GM19463 (cell line): ENCODE results near the gene PEAK3.
A peak's percentile ranks its signal among the peaks of the same experiment; 100 is the strongest.

Source experiments
- ATAC-seq: cut with Tn5 transposase; IDR thresholded peaks from one replicate; pipeline ENCODE4 v1.9.1; 2021; ENCODE audit warnings: mild to moderate bottlenecking, moderate library complexity; ENCODE audit not compliant: unreplicated experiment

The PEAK3 gene

DNA sequence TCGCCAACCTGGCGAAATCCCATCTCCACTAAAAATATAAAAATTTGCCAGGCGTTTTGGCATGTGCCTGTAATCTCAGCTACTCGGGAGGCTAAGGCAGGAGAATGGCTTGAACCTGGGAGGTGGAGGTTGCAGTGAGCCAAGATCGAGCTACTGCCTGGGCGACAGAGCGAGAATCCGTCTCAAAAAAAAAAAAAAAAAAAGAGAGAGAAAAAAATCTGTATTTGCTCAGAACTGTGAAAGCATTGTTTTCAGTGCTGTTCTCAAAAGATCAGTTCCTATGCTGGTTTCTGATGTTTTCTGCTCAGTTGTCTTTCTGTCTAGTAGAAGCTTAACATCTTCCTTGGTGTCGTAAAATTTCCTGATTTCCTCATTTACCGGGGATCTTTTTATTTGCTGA, 42.8 kb downstream of the PEAK3 start:
- no peak for ATAC-seq

DNA sequence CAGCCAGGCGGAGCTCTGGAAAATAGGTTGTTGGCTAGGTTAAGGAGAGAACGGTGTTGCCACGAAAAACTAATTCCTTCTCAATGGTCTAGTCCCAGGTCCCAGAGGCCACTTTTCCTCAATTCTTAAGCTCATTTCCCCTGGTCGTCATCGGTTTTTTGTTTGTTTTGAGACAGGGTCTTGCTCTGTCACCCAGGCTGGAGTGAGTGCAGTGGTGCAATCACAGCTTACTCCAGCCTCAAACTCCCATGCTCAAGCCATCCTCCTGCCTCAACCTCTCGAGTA, 44.2 kb downstream of the PEAK3 start:
- no peak for ATAC-seq

DNA sequence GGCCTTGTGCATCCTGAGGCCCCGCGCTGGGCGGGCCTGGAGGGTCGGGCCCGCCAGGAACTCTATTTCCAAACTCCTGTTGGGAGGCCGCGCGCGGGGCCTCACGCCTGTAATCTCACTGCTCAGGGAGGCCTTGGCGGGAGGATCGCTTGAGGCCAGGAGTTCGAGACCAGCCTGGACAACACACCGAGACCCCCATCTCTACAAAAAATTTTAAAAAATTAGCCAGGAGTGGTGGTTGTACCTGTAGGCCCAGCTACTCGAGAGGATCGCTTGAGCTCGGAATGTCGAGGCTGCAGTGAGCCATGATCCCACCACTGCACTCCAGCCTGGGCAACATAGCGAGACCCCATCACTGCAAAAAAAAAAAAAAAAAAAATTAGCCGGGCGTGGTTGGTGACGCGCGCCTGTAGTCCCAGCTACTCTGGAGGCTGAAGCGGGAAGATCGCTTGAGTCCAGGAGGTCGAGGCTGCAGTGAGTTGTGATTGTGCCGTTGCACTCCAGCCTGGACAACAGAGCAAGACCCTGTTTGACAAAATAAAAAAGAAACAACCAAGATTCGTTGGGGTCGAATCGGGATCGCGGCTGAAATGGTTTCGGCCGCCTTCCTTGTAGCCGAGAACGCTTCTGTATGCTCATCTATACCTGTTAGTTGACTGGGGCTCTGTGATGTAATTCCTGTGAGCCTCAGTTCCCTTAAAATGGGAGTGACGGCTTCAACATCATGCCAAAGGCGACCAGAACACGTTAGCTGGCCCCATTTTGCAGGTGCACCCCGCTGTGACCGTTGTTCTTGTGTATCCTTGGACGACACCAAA, 44.7 kb downstream of the PEAK3 start:
- ATAC-seq = no peak

DNA sequence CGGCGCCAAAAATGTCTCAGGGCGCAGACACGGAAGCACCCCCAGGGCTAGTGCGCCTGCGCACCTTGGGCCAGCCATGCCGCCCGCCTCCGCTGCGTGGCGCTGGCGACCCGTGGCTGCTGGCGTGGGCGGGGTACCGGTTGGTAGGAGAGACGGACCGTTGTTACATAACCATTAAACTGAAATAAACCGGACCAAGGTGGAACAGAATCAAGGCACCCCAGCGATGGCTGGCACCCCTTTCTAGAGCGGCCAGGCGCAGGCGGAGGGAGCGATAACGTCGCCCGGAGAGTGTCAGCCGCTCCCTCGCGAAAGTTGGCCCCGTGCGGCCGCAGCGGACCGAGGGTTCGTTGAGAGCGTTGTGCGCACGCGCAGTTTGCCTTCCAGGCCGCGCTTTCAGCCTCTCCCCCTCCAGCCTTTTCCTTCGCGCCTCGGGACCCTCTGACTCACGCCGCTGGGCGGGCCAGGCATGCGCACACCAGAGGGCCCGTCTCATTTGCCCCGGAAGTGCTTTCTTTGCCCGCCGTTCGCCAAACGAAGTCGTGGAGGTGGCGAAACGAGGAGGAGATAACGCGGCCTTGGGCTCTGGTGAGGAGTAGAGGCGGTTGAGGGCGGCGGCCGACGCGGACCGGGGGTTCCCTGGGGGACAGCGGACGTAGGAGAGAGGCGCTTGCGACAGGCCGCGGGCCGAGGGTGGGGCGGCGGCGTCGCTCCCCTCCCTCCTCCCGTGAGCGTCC, 45.5 kb downstream of the PEAK3 start, which contains the start of the genes PLEKHJ1 and SF3A2:
PLEKHJ1 (minus strand) TSS at position 16 of the 737 bp plus-strand sequence. CDS start 81 bp downstream, outside the sequence.
SF3A2 (plus strand) TSS at position 511 of the 737 bp plus-strand sequence. CDS start 6,595 bp downstream, outside the sequence.
- peak; percentile 60 for ATAC-seq

DNA sequence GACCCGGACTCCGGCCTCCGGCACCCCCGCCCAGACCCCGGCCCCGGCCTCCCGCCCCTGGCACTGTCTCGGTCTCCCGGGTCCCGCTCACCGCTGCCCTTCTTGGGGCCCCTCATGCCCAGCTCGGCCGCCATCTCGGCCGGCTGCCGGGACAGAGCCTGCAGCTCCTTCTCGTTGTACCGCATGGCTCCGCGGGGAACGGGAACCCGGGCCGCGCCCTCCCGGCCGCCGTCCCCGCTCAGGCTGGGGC, 46.0 kb downstream of the PEAK3 start:
- no peak for ATAC-seq

DNA sequence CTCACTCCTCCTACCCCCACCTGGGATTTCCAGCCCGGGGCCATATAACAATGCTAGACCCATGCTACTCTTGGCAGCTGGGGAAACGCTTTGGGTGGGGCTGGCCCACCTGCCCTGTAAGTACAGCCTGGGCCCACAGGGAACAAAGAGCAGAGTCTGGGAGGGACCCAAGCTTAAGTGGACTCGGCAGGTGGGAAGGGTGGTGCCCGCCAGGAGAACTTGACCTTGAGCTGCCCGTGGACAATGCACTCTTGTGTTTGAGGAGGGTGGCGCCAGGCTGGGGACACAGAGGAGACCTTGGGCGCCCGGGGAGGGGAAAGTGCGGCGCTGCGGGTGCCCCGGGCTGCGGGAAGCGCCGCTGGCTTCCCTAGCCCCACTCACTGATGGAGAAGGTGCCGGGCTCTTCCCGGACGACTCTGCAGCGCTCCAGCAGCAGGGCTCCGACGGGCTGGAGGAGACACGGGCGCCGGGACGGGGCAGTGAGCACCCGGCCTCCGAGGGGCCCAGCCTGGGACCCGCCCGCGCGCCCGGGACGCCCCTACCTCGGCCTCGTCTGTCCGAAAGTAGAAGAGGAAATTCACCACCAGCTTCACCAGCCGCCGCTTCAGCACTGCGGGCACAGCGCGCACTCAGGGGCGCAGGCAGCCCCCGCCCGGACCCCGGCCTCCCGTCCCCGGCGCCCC, 46.5 kb downstream of the PEAK3 start:
- ATAC-seq = no peak

DNA sequence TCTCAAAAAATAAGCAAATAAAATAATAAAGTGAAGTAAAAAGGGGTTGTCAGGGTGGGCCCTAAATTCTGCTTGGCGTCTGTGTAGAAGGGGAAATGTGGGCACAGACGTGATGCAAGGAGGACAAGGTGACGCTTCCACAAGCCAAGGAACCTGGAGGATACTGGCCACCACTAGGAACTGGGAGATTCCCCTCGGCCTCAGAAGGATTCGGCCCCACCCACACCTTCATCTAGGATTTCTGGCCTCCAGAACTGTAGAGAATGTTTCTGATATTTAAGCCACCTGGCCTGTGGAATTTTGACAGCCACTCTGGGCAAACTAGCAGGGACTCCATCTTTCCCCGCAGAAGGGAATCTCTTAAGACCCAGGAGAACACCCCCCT, 47.0 kb downstream of the PEAK3 start:
- ATAC-seq = no peak

DNA sequence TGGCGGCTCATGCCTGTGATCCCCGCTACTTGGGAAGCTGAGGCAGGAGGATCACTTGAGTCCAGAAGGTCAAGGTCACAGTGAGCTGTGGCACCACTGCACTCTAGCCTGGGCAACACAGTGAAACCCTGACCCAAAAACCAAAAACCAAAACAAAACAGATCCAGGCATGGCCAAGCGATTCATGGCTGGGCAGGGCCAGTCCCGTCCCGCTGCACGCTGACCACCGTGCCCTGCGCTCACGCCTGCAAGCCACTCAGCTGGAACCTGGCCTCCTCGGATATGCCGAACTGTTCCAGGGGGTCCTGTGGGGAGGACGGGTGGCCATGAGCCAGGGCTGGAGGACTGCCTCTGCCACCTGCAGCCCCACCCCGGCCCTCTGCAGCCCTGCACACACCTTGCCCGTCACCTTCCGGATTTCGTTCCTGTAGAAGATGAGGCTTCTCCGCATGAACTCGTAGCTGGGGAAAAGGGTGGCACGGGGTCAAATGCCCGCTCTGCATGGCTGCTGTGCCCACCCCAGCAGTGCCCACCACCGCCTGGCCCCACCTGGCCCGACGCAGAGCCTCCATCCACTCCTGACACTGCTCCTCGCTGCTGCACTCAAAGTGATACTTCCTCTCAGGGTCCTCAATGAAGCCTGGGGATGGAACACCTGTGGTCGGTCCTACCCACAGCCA, 48.2 kb downstream of the PEAK3 start:
- no peak for ATAC-seq

DNA sequence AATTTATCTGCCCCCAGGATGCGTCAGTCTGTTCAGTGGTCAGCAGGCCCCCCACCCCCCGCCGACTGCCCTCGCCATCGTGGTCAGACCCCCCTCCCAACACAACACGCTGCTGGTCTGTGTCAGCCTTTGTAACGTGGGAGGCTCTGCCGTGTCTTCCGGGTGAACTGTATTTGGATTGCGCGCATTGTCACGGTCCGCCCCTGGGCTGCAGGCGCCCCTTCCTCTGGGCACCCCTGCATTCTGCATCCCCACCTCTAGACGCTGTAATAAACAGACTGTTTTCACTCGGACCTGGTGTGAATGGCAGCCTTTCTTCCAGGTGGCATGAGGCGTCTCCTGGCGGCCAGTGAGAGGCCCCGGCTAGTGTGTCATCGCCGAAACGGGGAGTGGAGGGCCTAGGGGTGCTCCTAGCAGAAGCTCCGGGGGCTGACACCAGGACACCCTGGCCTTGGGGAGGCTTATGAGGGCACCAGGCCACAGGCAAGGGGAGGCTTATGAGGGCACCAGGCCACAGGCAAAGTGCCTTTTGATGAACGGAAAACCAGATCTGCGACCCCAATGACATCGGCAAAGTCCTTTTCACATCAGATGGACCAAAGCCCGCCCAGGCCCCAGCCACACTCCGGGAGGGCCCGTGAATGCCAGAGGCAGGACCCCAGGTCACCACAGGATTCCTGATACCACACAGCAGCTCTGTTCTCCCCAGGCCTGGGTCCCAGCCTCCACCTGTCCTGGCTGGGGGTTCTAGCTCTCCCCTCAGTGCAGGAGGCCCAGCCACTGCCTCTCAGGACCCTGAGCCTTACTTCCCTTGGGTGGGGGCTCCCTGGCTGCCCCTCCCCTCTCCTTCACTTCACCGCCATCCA, 49.5 kb downstream of the PEAK3 start:
- ATAC-seq = no peak

DNA sequence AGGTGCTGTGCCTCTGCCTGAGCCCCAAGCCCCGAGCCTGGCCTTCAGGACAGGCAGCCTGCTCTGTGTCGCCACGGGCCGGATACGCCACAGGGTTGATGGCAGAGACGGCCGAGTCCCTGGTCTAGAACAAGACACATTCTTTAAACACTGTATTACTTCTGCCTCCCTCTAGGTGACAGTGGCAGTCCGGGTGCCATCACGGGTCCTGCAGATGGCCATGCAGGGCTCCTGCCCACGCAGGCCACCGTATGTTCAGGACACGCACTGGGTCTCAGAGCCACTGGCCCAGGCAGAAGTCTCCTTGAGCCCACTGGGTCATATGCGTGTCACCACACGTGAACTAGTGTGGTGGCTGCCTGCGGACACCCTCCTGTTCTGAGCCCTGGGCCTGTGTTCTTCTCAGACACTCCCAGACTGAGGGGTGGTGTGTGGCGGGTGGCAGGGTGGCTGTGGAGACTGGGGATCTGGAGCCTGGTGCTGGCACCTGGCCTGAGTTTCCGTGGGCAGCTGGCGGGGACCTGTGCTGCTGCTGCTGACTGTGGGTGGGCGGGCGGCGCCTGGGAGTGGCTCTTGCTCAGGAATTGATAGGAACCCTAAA, 50.3 kb downstream of the PEAK3 start:
- no peak for ATAC-seq

DNA sequence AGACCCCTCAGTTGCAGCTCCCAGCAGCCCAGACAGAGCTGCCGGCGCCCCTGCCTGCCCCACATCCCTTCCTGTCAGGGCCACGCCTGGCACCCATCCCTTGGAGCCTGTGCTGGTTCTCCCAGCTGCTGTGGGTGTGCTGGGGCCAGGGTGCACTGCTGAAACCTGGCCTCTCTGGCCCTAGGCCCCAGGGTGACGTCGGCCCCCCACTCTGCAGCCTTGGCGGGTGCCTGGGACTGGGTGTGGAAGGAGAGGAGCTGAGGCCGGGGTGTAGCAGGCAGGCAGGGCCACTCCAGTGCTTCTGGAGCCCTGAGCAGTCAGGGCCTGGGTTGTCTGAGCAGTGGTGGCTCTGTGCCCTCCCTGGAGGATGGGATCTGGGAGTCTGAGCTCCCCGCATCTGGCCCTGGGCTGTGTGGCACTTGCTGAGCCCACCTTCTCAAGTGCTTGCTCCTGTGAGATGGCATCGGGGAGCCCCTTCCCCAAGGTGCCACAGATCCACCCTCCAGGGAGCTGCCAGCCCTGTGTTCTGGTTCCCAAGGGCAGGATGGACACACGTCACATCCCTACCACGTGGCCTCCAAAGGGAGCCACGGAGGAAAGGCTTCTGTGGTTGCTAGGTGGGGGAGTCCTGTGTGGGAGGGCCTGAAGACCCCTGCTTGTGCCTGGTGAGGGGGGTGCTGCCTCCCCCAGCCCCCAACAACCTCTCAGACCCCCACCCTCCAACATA, 51.0 kb downstream of the PEAK3 start:
- ATAC-seq = no peak

DNA sequence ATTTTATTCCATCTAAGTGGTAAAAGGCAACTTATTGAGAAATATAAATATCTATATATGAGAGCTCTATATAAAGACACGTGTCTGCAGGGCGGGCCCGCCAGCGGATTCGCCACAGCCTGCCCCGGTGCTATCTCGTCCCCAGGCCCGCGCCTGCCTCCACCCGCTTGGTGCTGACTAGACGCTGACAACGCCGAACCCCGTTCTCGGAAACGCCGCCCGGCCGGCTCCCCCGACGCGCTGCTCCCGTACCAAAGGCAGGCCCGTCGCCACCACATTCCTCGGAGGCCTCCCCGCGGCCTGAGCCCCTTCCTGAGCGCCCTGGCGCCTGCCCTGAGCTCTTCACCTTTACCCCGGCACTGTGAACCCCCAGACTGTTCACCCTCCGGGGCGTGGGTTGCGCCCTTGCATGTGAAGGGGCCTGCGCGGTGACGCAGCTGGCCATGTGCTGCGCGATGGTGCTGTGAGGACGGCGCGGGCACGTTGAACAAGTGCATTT, 51.9 kb downstream of the PEAK3 start:
- no peak for ATAC-seq

DNA sequence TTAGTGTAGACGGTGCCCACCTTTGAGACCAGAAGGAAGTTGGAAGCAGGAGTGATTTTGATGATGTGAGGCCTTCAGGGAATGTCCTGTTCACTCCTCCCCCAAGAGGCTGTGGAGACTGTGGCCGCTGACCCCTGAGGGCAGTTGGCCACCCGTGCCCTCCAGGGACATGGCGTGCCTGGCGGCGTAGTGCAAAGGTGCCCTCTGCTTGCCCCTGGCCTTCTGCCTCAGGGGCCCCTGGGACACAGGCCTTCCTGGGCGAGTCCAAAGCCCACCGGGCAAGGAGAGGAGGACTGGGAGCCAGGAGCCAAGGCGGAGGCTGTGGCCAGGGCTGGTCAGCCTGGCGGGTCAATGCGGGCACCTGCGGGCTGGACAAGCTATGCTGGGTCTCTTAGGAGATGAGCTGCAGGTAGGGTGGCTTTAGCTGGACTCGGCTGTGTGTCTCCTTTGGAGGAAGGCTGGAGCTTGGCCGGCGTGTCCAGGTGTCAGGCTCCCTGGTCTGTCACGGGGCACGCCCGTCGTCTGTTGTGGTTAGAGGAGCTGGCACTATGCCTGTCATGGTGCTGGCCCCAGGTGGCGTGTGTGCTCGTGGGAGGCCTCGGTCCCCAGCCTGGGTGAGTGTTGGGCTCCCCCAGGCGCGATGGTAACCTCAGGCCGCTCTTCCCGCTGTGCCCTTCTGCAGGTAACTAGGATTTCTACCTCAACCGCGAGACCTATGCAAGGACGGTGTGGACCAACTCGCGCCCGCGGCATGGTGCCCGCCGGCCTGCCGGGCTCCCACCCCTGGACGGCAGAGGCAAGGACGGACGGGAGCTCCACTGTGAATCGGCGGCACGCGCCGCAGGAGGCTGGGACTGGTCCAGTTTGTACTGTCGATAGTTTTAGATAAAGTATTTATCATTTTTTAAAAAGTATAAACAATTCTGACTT, 52.6 kb downstream of the PEAK3 start:
- no peak for ATAC-seq

DNA sequence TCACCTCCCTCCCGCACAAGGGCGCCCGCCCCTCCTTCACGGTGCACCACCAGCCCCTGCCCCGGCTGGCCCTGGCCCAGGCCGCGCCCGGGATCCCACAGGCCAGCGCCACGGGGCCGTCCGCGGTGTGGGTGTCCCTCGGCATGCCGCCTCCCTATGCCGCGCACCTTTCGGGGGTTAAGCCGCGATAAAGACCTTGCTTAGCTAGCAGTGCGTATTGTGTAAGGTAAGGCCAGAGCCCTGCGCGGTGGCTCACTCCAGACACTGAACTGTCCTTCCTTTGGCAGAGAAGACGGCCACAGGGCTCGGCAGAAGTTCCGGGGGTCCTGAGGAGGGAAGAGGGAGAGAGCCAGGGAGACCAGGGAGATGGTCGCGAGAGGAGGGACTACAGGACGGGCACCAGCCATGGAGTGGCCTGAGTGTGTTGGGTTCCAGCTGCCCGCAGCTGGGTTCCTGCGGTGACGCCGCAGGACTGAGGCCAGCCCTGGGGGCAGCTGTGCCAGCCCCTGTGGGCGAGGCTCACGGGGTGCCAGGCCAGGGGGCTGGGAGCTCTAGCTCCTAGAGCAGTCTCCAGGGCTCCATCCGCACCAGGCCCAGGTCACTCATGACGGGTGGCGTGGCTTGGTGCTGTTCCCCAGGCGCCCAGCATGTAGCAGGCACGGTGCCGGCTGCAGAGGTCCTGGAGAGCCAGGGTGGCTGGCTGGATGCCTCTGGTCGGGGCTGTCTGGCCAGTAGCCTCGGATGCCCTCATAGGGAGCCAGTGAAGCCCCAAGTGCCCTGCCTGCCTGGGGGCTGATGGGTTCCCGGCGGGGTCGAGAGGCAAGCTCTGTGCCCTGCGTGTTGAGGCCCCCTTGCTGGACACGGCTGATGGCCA, 53.6 kb downstream of the PEAK3 start:
- no peak for ATAC-seq

DNA sequence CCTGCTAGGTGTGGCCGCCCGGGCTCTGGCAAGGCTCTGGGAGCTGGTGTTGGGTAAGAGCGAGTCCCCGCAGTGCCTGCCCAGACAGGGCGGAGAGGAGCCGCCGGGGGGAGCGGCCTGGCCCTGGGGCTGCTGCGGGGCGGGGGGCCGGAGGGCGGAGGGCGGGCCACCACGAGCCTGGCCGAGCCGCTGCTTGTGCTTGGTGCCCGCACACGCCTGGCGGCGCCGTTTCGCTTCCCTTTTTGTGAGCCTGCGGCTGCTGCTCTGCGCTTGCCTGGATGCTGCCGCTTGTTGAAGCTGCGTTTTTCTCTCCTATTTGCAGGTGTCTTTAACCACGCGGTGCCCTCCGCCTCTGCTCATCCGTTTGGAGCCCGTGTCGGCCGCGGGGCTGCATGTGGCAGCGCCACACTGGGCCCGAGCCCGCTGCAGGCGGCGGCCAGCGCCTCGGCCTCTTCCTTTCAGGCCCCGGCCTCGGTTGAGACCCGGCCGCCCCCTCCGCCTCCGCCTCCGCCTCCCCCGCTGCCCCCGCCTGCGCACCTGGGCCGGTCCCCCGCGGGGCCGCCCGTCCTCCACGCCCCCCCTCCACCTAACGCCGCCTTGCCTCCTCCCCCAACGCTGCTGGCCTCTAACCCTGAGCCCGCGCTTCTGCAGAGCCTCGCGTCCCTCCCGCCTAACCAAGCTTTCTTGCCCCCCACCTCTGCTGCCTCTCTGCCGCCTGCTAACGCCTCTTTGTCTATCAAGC, 54.4 kb downstream of the PEAK3 start:
- no peak for ATAC-seq

DNA sequence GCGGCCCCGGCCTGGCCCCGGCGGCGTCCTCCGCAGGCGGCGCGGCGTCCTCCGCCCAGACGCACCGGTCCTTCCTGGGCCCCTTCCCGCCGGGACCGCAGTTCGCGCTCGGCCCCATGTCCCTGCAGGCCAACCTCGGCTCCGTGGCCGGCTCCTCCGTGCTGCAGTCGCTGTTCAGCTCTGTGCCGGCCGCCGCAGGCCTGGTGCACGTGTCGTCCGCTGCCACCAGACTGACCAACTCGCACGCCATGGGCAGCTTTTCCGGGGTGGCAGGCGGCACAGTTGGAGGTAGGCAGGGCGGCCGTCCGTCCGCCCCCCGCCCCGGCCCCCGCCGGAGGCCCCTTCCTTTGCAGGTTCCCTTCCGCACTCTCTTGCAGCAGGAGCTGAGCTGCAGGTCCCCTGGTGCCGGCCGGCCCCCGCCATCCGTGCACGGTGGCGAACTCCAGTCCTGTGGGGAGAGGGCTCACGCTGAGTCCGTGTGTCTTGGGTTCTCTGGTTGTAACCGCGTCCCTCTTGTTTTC, 55.1 kb downstream of the PEAK3 start:
- ATAC-seq = no peak
